Activated naive CD8-positive, alpha-beta T cell treated with anti-CD3 and anti-CD28 coated beads, Interleukin-2, amount 10 ng/mL, durations not matched to agents 7 days and 5 days (primary cell): ENCODE data around the gene VWA5B1. TPM values are rescaled to one million over a fixed set of nuclear protein-coding genes. Genes with fewer than 3 reads are reported as not detected.

Experiments used
- ATAC-seq: fragments of 150-1000 bp; cut with Tn5 transposase; one replicate; pipeline ENCODE4 v1.10.0; 2021; ENCODE audit warnings: low read depth, moderate library complexity
- POLR2A ChIA-PET: fragments of 350-600 bp; sonication (Branson Sonifier 250); formaldehyde crosslinking; loops from one replicate; lab custom pipeline; 2021; ENCODE audit warnings: antibody characterized with exemption; lab: Charles Lee
- DNase-seq: peaks from one replicate; pipeline ENCODE4 v3.0.0; 2021
- H3K27ac Mint-ChIP-seq: one replicate; pipeline ENCODE4 v1.8.0; 2022; ENCODE audit warnings: mild to moderate bottlenecking, mixed read lengths
- H3K27me3 Mint-ChIP-seq: one replicate; pipeline ENCODE4 v1.8.0; 2022; ENCODE audit warnings: mild to moderate bottlenecking, moderate library complexity, mixed read lengths
- H3K36me3 Mint-ChIP-seq: one replicate; pipeline ENCODE4 v1.8.0; 2021; ENCODE audit warnings: mild to moderate bottlenecking, mixed read lengths
- H3K4me1 Mint-ChIP-seq: one replicate; pipeline ENCODE4 v1.8.0; 2021; ENCODE audit warnings: mixed read lengths
- H3K4me3 Mint-ChIP-seq: one replicate; pipeline ENCODE4 v1.8.0; 2022; ENCODE audit warnings: mild to moderate bottlenecking, moderate library complexity, mixed read lengths
- H3K9me3 Mint-ChIP-seq: one replicate; pipeline ENCODE4 v1.8.0; 2021; ENCODE audit warnings: mixed read lengths
- total RNA-seq, 2 experiments: library from RNA; stranded (reverse); gene quantifications; one replicate each; pipeline ENCODE4 v1.2.3, GENCODE V29; 2021

The VWA5B1 gene
- total RNA-seq, 2 experiments from 2014 or later, result not detected

DNA sequence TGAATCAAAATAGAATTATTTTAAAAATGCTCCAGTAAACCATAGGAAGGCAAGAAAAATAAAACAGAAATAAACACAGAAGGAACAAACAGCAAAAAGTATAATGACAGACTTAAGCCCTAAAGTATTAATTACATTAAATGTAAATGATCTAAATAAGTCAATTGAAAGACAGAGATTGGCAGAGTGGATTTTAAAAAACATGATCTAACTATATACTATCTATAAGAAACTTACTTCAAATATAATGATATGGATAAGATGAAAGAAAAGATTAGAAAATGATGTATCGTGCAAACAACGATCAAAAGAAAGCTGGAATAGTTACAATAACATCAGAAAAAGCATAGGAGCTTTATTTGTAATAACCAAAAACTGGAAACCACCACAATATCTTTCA, 104.6 kb downstream of the VWA5B1 start:
- H3K27ac Mint-ChIP-seq, result no peak overlapping the region
- H3K9me3 Mint-ChIP-seq, result peaks cover 1% of the 10 kb centered on the region
- POLR2A ChIA-PET, result no interaction called here
- DNase-seq (no peak), ATAC-seq (no peak)
- H3K4me3 Mint-ChIP-seq, result no peak overlapping the region
- H3K36me3 Mint-ChIP-seq, result no peaks in the 10 kb centered on the region
- H3K27me3 Mint-ChIP-seq, result peaks cover 37% of the 10 kb centered on the region
- no peaks in the 10 kb centered on the region for H3K4me1 Mint-ChIP-seq

DNA sequence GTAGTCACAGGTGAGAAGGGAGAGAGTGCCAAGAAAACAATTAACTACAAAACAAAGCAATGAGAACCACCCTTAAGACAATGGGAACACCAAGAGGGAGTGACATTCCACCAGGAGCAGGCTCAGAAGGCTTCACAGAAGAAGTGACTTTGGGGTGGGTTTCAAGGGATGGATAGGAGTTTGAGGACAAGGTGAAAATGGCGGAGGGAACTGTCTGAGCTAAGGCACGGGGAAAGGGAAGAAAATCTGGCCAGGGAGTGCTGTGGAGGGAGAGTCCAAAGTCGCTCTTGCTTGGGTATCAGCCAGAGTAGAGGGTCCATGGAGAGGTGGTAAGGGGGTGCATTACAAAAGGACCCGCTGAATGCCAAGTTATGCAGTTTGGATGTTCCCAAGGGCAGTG, 108.1 kb downstream of the VWA5B1 start:
- H3K4me3 Mint-ChIP-seq, result no peak overlapping the region
- ATAC-seq, result no peak
- POLR2A ChIA-PET, result no interaction called here
- peaks cover 47% of the 10 kb centered on the region for H3K27me3 Mint-ChIP-seq
- peaks cover 1% of the 10 kb centered on the region for H3K9me3 Mint-ChIP-seq
- H3K27ac Mint-ChIP-seq, result no peak overlapping the region
- no peaks in the 10 kb centered on the region for H3K4me1 Mint-ChIP-seq
- H3K36me3 Mint-ChIP-seq, result no peaks in the 10 kb centered on the region
- DNase-seq, result no peak

DNA sequence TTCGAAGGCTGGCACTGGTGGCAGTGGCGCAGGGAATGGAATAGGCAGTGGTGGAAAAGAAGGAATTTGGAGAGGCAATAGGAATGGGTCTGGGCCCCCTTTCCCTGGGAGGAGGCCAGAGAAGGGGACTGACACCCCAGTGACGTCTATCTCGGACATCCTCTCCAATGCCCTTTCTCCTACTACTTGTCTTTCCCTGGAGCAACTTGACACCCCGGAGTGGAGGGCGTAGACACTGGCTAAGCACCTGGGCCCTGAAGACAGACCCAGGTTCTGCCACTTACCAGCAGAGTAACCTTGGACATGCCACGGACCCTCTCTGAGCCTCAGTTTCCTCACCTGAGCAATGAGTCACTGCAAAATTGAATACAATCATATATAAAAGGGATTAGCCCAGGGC, 108.5 kb downstream of the VWA5B1 start:
- no peaks in the 10 kb centered on the region for H3K4me1 Mint-ChIP-seq
- ATAC-seq (no peak), DNase-seq (no peak)
- no peak overlapping the region for H3K27ac Mint-ChIP-seq
- POLR2A ChIA-PET, result no interaction called here
- H3K4me3 Mint-ChIP-seq, result no peak overlapping the region
- H3K36me3 Mint-ChIP-seq, result no peaks in the 10 kb centered on the region
- peaks cover 48% of the 10 kb centered on the region for H3K27me3 Mint-ChIP-seq
- H3K9me3 Mint-ChIP-seq, result peaks cover 1% of the 10 kb centered on the region

DNA sequence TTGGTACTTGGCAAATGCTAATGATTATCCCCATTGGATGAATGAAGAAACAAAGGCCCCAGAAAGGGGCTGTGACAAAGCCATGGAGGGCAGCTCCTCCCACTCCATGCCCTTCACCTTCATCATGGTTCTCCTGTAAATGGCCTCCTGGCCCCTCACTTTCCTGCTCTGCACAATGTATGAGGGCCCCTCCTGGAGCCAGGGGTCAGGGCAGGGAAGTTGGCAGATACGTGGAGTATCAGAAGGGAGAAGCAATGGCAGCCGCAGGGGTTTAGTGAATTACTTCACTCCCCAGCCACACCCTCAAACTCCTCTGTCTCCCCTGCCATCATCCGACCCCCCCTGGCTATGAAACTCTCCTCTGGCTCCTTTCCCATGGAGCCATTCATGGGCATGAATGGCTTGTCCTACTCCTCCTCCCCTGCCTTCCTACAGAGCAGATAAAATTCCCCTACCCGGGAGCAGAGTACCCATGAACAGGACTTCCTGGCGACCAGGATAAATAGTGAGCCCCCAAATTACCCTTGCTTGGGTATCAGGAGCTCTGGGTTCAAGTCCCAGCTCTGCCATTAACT, 109.0 kb downstream of the VWA5B1 start:
- no peaks in the 10 kb centered on the region for H3K4me1 Mint-ChIP-seq
- POLR2A ChIA-PET, result no interaction called here

DNA sequence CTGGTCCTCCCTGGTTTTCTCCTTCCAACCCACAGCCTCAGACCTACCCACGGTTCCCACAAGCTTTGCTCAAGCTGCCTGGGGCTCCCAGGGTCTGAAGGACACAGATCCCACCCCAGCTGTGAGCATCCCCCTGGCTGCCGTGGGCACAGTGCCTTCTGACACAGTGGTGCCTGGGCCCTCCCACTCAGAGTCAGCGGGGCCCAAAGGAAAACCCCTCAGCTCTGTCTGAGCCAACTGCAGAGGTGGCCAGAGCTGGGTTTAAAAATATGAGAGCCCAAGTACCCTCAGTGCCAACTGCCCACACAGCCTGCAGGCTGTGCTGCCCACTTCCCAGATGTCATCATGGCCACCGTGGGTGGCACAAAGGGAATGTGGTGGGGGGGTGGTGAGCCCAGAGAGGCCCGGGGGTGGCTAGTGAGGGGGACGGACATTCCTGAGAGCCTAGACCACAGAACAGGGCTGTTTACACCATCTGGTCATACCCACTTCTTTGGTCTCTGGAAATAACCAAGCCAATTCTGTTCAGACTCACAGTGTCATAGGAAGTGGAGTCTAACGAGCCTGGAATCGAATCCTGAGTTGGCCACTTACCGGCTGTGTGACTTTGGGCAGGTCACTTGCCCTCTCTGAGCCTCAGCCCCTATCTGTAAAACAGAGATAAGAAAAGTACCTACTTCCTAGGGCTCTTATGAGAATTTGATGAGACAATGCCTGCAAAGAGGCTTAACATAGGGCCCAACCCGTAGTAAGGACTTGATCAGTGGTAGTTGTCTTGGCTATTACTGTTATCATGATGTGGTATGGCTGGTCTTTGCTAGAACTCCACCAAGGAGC, 109.9 kb downstream of the VWA5B1 start:
- Mint-ChIP-seq H3K27ac (no peak overlapping the region), H3K36me3 (no peaks in the 10 kb centered on the region), H3K4me1 (no peaks in the 10 kb centered on the region), H3K27me3 (peaks cover 42% of the 10 kb centered on the region), H3K9me3 (peaks cover under 1% of the 10 kb centered on the region), H3K4me3 (no peak overlapping the region)
- POLR2A ChIA-PET, result no interaction called here
- ATAC-seq, result no peak
- DNase-seq, result no peak

More for the DNA sequence above, 109.0 kb downstream of the VWA5B1 start:
- Mint-ChIP-seq H3K9me3 (peaks cover 1% of the 10 kb centered on the region), H3K36me3 (no peaks in the 10 kb centered on the region), H3K27me3 (peaks cover 48% of the 10 kb centered on the region), H3K4me3 (no peak overlapping the region), H3K27ac (no peak overlapping the region)
- DNase-seq (no peak), ATAC-seq (no peak)

DNA sequence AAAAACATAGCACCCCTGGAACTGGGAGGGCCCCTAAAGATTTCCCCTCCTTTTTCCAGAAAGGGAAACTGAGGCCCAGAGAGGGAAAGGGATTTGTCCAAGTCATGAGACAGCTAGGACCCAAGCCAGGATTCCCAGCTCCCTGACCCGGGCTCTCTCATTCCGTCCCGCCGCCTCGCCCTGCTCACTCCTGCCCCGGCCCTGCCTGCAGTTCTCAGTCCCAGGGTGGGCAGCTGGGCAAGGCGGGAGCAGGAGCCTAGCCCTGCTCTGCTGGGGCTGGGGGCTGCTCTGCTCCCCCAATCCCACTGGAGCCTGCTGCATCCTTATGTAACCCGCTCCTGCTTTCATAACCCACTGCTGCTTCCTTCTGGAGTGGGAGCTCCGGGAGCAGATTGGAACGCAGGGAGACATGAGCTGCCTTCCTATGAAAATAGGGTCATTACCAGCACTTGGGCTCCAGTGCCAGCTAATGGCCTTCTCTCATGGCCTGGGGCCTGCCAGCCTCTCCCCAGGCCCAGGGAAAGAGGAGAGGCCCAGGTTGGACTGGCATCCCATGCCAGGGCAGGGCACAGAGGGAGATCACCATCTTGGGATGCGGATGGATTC, 110.8 kb downstream of the VWA5B1 start:
- no peaks in the 10 kb centered on the region for H3K4me1 Mint-ChIP-seq
- no peak for DNase-seq
- H3K4me3 Mint-ChIP-seq, result no peak overlapping the region
- no peaks in the 10 kb centered on the region for H3K9me3 Mint-ChIP-seq
- H3K27me3 Mint-ChIP-seq, result peaks cover 46% of the 10 kb centered on the region
- no peak overlapping the region for H3K27ac Mint-ChIP-seq
- POLR2A ChIA-PET, result no interaction called here
- no peaks in the 10 kb centered on the region for H3K36me3 Mint-ChIP-seq
- ATAC-seq, result no peak

DNA sequence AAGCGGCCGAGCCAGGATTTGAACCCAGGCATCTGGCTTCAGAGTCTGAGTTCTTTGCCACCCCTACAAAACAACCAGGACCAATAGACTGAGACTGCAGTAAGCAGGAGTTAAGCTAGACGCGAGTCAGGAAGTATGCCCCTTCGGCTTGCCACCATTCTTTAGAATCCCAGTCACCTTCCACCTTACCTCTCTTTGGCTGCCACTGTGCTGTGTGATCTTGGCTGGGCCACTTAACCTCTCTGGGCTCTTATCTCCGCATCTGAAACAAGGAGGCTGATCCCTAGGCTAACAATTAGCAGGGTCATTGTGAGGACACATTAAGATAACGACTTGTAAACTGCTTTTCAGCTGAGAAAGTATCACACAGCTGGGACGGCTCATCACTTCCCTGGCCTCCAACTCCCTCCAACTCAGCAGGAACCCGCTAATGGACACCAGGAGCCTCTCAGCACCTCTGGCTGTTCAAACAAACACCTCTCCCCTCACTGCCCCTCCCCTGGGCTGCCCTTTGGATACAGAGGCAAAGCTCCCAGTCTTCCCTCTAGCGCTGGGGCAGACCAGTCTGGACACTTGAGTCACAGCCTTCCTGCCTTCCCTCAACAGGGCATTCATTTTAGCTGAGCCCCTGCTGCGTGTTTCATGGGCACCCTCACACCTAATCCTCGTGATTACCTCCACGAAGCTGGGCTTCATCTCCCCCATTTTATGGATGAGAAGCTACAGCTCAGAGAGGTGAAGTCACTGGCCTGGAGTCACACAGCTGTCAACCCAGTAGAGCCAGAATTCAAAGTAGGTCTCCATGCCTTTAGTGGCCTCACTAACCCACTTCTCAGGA, 112.1 kb downstream of the VWA5B1 start:
- Mint-ChIP-seq H3K36me3 (no peaks in the 10 kb centered on the region), H3K27me3 (peaks cover 52% of the 10 kb centered on the region), H3K4me3 (no peak overlapping the region), H3K27ac (no peak overlapping the region), H3K9me3 (no peaks in the 10 kb centered on the region), H3K4me1 (no peaks in the 10 kb centered on the region)
- DNase-seq (no peak), ATAC-seq (no peak)
- POLR2A ChIA-PET, result no interaction called here

DNA sequence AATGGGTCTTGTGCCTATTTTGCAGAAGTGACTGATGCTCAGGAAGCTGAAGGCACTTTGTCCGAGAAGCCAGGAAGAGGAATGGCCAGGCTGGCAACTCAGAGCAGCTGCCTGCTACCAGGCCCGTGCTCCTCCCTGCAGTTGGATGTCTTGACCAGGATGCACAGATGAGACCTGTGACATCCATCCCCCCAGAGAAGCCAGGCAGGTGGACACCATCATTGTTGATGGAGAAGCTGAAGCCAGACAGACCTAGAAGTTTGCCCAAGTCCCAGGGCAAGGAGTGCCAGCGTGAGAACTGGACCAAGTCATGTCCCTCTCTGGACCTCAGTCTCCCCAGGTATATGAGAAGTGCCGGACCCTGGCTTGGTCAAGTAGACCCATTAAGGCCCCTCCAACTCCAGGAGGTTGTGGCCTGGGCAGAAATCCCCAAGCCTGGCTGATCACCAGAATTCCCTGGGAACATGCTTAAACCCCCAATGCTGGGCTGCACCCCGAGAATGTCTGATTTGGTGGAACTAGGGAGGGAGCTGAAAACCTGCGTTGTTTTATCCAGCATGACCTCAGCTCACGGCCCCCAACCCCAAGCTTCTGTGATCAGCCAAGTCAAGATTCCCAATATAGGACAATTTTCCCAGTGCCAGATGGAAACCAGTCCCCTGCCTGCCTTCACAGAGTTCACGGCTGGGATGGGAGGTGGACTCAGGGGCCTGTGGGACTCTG, 112.9 kb downstream of the VWA5B1 start:
- H3K36me3 Mint-ChIP-seq, result no peaks in the 10 kb centered on the region
- DNase-seq (no peak), ATAC-seq (no peak)
- H3K4me3 Mint-ChIP-seq, result no peak overlapping the region
- peaks cover 55% of the 10 kb centered on the region for H3K27me3 Mint-ChIP-seq
- H3K4me1 Mint-ChIP-seq, result no peaks in the 10 kb centered on the region
- POLR2A ChIA-PET, result no interaction called here
- no peaks in the 10 kb centered on the region for H3K9me3 Mint-ChIP-seq
- H3K27ac Mint-ChIP-seq, result no peak overlapping the region

DNA sequence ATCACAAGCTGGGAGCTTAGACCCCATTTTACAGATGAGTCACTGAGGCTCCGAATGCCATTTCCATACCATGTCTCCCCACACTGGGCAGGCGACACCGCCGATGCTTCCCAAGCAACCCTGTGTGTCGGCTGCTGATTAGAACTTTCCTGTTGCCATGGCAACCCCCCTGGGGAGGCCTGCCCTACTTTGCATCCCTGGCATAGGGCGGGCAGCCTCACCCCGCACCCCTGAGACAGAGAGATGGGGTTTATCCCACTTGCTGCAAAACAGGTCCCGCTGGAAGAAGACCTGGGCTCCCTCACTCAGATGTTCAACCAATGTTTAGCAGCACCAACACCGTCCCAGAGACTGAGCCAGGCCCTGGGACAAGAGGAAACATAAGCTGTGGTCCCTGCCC, 113.8 kb downstream of the VWA5B1 start:
- DNase-seq, result no peak
- no peak for ATAC-seq
- no peaks in the 10 kb centered on the region for H3K9me3 Mint-ChIP-seq
- no peak overlapping the region for H3K4me3 Mint-ChIP-seq
- POLR2A ChIA-PET, result no interaction called here
- no peak overlapping the region for H3K27ac Mint-ChIP-seq
- H3K4me1 Mint-ChIP-seq, result no peaks in the 10 kb centered on the region
- H3K36me3 Mint-ChIP-seq, result no peaks in the 10 kb centered on the region
- H3K27me3 Mint-ChIP-seq, result peaks cover 49% of the 10 kb centered on the region

Other genes with a start within 250 kb of the VWA5B1 start
- not detected for gene PLA2G5, start 220.7 kb upstream of the VWA5B1 start, total RNA-seq
- not detected for gene PLA2G2D, start 171.3 kb upstream of the VWA5B1 start, total RNA-seq
- gene PLA2G2F, start 151.6 kb upstream of the VWA5B1 start, total RNA-seq, result not detected
- under 1 TPM; 0.23 to 0.28 TPM for gene UBXN10, start 104.8 kb upstream of the VWA5B1 start, total RNA-seq
- not detected for gene PLA2G2C, start 104.4 kb upstream of the VWA5B1 start, total RNA-seq
- 1 to 10 TPM; 2.8 to 3.0 TPM for gene CAMK2N1, start 195.3 kb downstream of the VWA5B1 start, total RNA-seq
- gene MUL1, start 217.3 kb downstream of the VWA5B1 start, total RNA-seq, result 10 to 100 TPM; 17.1 to 19.8 TPM